Measurements from ENCODE around the gene PITPNC1.
"Not testable (repeated sequence)": the region's sequence is repeated elsewhere in the genome, so short reads cannot be mapped to it uniquely, and the experiment has no call there.

Gene PITPNC1

GRCh38 chr17:67642488-67642887 lies 265.4 kb downstream of the PITPNC1 start:
- no peaks in the 10 kb centered on the region for H3K9me3 Mint-ChIP-seq
- H3K4me3 Mint-ChIP-seq = no peak overlapping the region
- no peak overlapping the region for H3K27ac Mint-ChIP-seq
- H3K36me3 Mint-ChIP-seq (ENCODE audit: low read depth) = no peaks in the 10 kb centered on the region
- H3K4me1 Mint-ChIP-seq (ENCODE audit: low read depth) = no peaks in the 10 kb centered on the region
- intact Hi-C loops (cut with micrococcal nuclease) = no loop called here
- H3K27me3 Mint-ChIP-seq = no peaks in the 10 kb centered on the region

GRCh38 chr17:67644061-67644460 lies 267.0 kb downstream of the PITPNC1 start:
- no peak overlapping the region for H3K4me3 Mint-ChIP-seq

GRCh38 chr17:67645195-67645594 lies 268.1 kb downstream of the PITPNC1 start:
- H3K27ac Mint-ChIP-seq; intact Hi-C loops (cut with micrococcal nuclease); H3K4me3 Mint-ChIP-seq; H3K36me3 Mint-ChIP-seq (ENCODE audit: low read depth); H3K4me1 Mint-ChIP-seq (ENCODE audit: low read depth); H3K27me3 Mint-ChIP-seq; H3K9me3 Mint-ChIP-seq: not testable (repeated sequence)

More at GRCh38 chr17:67644061-67644460, 267.0 kb downstream of the PITPNC1 start:
- Mint-ChIP-seq H3K9me3 (no peaks in the 10 kb centered on the region), H3K27ac (no peak overlapping the region), H3K27me3 (no peaks in the 10 kb centered on the region), H3K4me1 (ENCODE audit: low read depth) (no peaks in the 10 kb centered on the region), H3K36me3 (ENCODE audit: low read depth) (no peaks in the 10 kb centered on the region)
- intact Hi-C loops (cut with micrococcal nuclease) = no loop called here

GRCh38 chr17:67646472-67646871 lies 269.4 kb downstream of the PITPNC1 start:
- Mint-ChIP-seq H3K9me3 (no peaks in the 10 kb centered on the region), H3K27me3 (no peaks in the 10 kb centered on the region), H3K4me3 (no peak overlapping the region), H3K27ac (no peak overlapping the region), H3K36me3 (ENCODE audit: low read depth) (no peaks in the 10 kb centered on the region), H3K4me1 (ENCODE audit: low read depth) (no peaks in the 10 kb centered on the region)
- intact Hi-C loops (cut with micrococcal nuclease) = no loop called here

- intact Hi-C loops (cut with micrococcal nuclease) = no loop called here
- H3K36me3 Mint-ChIP-seq (ENCODE audit: low read depth) = no peaks in the 10 kb centered on the region
- H3K27ac Mint-ChIP-seq = no peak overlapping the region
- no peaks in the 10 kb centered on the region for H3K4me1 Mint-ChIP-seq (ENCODE audit: low read depth)
- H3K4me3 Mint-ChIP-seq = no peak overlapping the region
- no peaks in the 10 kb centered on the region for H3K27me3 Mint-ChIP-seq
- H3K9me3 Mint-ChIP-seq = no peaks in the 10 kb centered on the region
Measured at GRCh38 chr17:67647482-67647881, 270.4 kb downstream of the PITPNC1 start.

- Mint-ChIP-seq H3K27me3 (no peaks in the 10 kb centered on the region), H3K36me3 (ENCODE audit: low read depth) (no peaks in the 10 kb centered on the region), H3K4me3 (no peak overlapping the region), H3K27ac (no peak overlapping the region), H3K4me1 (ENCODE audit: low read depth) (no peaks in the 10 kb centered on the region), H3K9me3 (no peaks in the 10 kb centered on the region)
- intact Hi-C loops (cut with micrococcal nuclease) = no loop called here
Measured at GRCh38 chr17:67648032-67648905, 271.2 kb downstream of the PITPNC1 start.

- H3K27ac Mint-ChIP-seq; H3K36me3 Mint-ChIP-seq (ENCODE audit: low read depth); intact Hi-C loops (cut with micrococcal nuclease); H3K4me3 Mint-ChIP-seq; H3K27me3 Mint-ChIP-seq; H3K9me3 Mint-ChIP-seq; H3K4me1 Mint-ChIP-seq (ENCODE audit: low read depth): not testable (repeated sequence)
Measured at GRCh38 chr17:67648906-67649295, 271.8 kb downstream of the PITPNC1 start.

GRCh38 chr17:67649891-67650290 lies 272.8 kb downstream of the PITPNC1 start:
- no peaks in the 10 kb centered on the region for H3K36me3 Mint-ChIP-seq (ENCODE audit: low read depth)
- no peaks in the 10 kb centered on the region for H3K27me3 Mint-ChIP-seq
- no peak overlapping the region for H3K27ac Mint-ChIP-seq
- H3K9me3 Mint-ChIP-seq = no peaks in the 10 kb centered on the region
- H3K4me1 Mint-ChIP-seq (ENCODE audit: low read depth) = no peaks in the 10 kb centered on the region
- no peak overlapping the region for H3K4me3 Mint-ChIP-seq
- intact Hi-C loops (cut with micrococcal nuclease) = no loop called here

- H3K27ac Mint-ChIP-seq; H3K4me3 Mint-ChIP-seq; H3K36me3 Mint-ChIP-seq (ENCODE audit: low read depth); H3K9me3 Mint-ChIP-seq; H3K4me1 Mint-ChIP-seq (ENCODE audit: low read depth); intact Hi-C loops (cut with micrococcal nuclease); H3K27me3 Mint-ChIP-seq: not testable (repeated sequence)
Measured at GRCh38 chr17:67651218-67651579, 274.1 kb downstream of the PITPNC1 start.

GRCh38 chr17:67652433-67652832 lies 275.4 kb downstream of the PITPNC1 start:
- no peaks in the 10 kb centered on the region for H3K4me1 Mint-ChIP-seq (ENCODE audit: low read depth)
- no peaks in the 10 kb centered on the region for H3K36me3 Mint-ChIP-seq (ENCODE audit: low read depth)
- H3K4me3 Mint-ChIP-seq = no peak overlapping the region
- no peak overlapping the region for H3K27ac Mint-ChIP-seq
- no peaks in the 10 kb centered on the region for H3K27me3 Mint-ChIP-seq
- no peaks in the 10 kb centered on the region for H3K9me3 Mint-ChIP-seq
- intact Hi-C loops (cut with micrococcal nuclease) = no loop called here

GRCh38 chr17:67655478-67656148 lies 278.5 kb downstream of the PITPNC1 start:
- Mint-ChIP-seq H3K9me3 (peaks cover 14% of the 10 kb centered on the region), H3K27me3 (no peaks in the 10 kb centered on the region), H3K4me1 (ENCODE audit: low read depth) (no peaks in the 10 kb centered on the region), H3K36me3 (ENCODE audit: low read depth) (no peaks in the 10 kb centered on the region), H3K4me3 (no peak overlapping the region), H3K27ac (no peak overlapping the region)
- intact Hi-C loops (cut with micrococcal nuclease) = no loop called here

- Mint-ChIP-seq H3K36me3 (ENCODE audit: low read depth) (no peaks in the 10 kb centered on the region), H3K4me1 (ENCODE audit: low read depth) (no peaks in the 10 kb centered on the region), H3K4me3 (no peak overlapping the region), H3K27ac (no peak overlapping the region), H3K27me3 (no peaks in the 10 kb centered on the region), H3K9me3 (peaks cover 14% of the 10 kb centered on the region)
- intact Hi-C loops (cut with micrococcal nuclease) = no loop called here
Measured at GRCh38 chr17:67656494-67657203, 279.6 kb downstream of the PITPNC1 start.

- intact Hi-C loops (cut with micrococcal nuclease) = no loop called here
- Mint-ChIP-seq H3K4me3 (no peak overlapping the region), H3K4me1 (ENCODE audit: low read depth) (no peaks in the 10 kb centered on the region), H3K36me3 (ENCODE audit: low read depth) (no peaks in the 10 kb centered on the region), H3K27ac (no peak overlapping the region), H3K9me3 (peaks cover 14% of the 10 kb centered on the region), H3K27me3 (no peaks in the 10 kb centered on the region)
Measured at GRCh38 chr17:67657596-67657995, 280.5 kb downstream of the PITPNC1 start.

GRCh38 chr17:67658265-67658664 lies 281.2 kb downstream of the PITPNC1 start:
- H3K36me3 Mint-ChIP-seq (ENCODE audit: low read depth) = no peaks in the 10 kb centered on the region
- intact Hi-C loops (cut with micrococcal nuclease) = no loop called here
- no peaks in the 10 kb centered on the region for H3K4me1 Mint-ChIP-seq (ENCODE audit: low read depth)
- no peaks in the 10 kb centered on the region for H3K27me3 Mint-ChIP-seq
- no peak overlapping the region for H3K27ac Mint-ChIP-seq
- peaks cover 14% of the 10 kb centered on the region for H3K9me3 Mint-ChIP-seq
- no peak overlapping the region for H3K4me3 Mint-ChIP-seq
